ENCODE measurements around the gene F2RL2. TPM values are rescaled to one million over a fixed set of nuclear protein-coding genes. Genes with fewer than 3 reads are reported as not detected.

F2RL2 gene
- total RNA-seq, 1 donor from 2014 or later = 4.3 TPM

DNA sequence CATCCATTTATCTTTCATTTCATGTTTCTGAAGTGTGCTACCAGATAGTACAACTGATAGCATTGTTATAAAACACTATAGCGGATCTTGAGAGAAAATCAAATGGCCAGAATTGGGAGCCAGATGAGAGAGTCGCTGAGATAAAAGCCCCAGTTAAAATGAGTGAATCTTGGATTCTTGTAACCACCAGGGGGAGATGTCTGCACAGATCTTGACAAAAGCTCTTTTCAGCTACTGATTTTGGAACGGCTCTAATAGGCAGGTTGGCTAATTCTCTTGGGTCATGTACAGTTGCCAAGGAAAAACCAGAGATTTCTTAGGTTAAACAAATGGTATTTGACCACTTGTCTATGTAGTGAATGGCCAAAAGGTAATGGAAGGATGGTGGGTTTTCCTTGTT is 21.7 kb downstream of the F2RL2 start:
- Mint-ChIP-seq H3K27me3 (ENCODE audit: insufficient read depth, low read depth) (peaks cover 2% of the 10 kb centered on the region), H3K27ac (no peak overlapping the region), H3K4me3 (no peak overlapping the region), H3K4me1 (peaks cover 1% of the 10 kb centered on the region), H3K36me3 (peaks cover 11% of the 10 kb centered on the region), H3K9me3 (no peaks in the 10 kb centered on the region)
- no peaks in the 10 kb centered on the region for H3K36me3 ChIP-seq
- no peaks in the 10 kb centered on the region for H3K27me3 ChIP-seq
- no peaks in the 10 kb centered on the region for H3F3A ChIP-seq (ENCODE audit: low read depth)
- no peak overlapping the region for H2AFZ ChIP-seq (replicated peaks)
- no peak overlapping the region for H3K9ac ChIP-seq
- TF ChIP-seq CTCF (IDR thresholded peaks at IDR 0.05) = peak; percentile 88
- no peak for TF ChIP-seq EZH2 (IDR thresholded peaks at IDR 0.05)
- TF ChIP-seq EZH2phosphoT487 (IDR thresholded peaks at IDR 0.05) = no peak
- H4K20me1 ChIP-seq (ENCODE audit: low read depth) = no peaks in the 10 kb centered on the region
- no peak overlapping the region for H3K27ac ChIP-seq
- peak; percentile 81 for DNase-seq (ENCODE audit: low spot score)
- no peak overlapping the region for H3K4me3 ChIP-seq
- no peaks in the 10 kb centered on the region for H3K79me2 ChIP-seq (ENCODE audit: low read depth)
- H3K4me1 ChIP-seq = no peaks in the 10 kb centered on the region
- no peak overlapping the region for H3K4me2 ChIP-seq
- H3K9me3 ChIP-seq (ENCODE audit: low read depth) = no peaks in the 10 kb centered on the region

DNA sequence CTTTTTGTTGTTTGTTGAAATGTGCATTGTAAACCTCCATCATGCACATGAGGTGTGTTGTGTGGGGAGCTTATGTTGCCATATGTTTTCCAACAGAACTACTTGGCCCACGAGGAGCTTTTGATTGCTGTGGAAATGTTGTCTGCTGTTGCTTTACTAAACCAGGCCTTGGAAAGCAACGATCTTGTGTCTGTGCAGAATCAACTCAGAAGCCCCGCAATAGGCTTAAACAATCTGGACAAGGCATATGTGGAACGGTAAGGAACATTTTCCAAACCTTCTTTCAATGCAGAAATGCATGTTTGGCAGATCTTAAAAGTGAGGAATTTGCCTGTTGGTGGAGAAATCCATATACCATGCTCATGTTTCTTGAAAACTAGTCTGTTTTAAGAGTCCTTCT is 22.5 kb downstream of the F2RL2 start:
- no peaks in the 10 kb centered on the region for H3K27me3 ChIP-seq
- no peak overlapping the region for H3K9ac ChIP-seq
- H3F3A ChIP-seq (ENCODE audit: low read depth) = no peaks in the 10 kb centered on the region
- no peak for TF ChIP-seq EZH2phosphoT487 (IDR thresholded peaks at IDR 0.05)
- TF ChIP-seq EZH2 (IDR thresholded peaks at IDR 0.05) = no peak
- TF ChIP-seq CTCF (IDR thresholded peaks at IDR 0.05) = no peak
- no peaks in the 10 kb centered on the region for H3K9me3 Mint-ChIP-seq
- H3K27ac ChIP-seq = no peak overlapping the region
- peaks cover 2% of the 10 kb centered on the region for H3K27me3 Mint-ChIP-seq (ENCODE audit: insufficient read depth, low read depth)
- no peaks in the 10 kb centered on the region for H3K4me1 Mint-ChIP-seq
- H3K9me3 ChIP-seq (ENCODE audit: low read depth) = no peaks in the 10 kb centered on the region
- H2AFZ ChIP-seq (replicated peaks) = no peak overlapping the region
- H3K4me1 ChIP-seq = no peaks in the 10 kb centered on the region
- H3K4me3 ChIP-seq = no peak overlapping the region
- H3K4me2 ChIP-seq = no peak overlapping the region
- peaks cover 11% of the 10 kb centered on the region for H3K36me3 Mint-ChIP-seq
- H4K20me1 ChIP-seq (ENCODE audit: low read depth) = no peaks in the 10 kb centered on the region
- no peak overlapping the region for H3K27ac Mint-ChIP-seq
- DNase-seq (ENCODE audit: low spot score) = no peak
- H3K79me2 ChIP-seq (ENCODE audit: low read depth) = no peaks in the 10 kb centered on the region
- H3K36me3 ChIP-seq = no peaks in the 10 kb centered on the region
- H3K4me3 Mint-ChIP-seq = no peak overlapping the region

- no peak for DNase-seq (ENCODE audit: low spot score)
- H3K4me2 ChIP-seq = no peak overlapping the region
- no peaks in the 10 kb centered on the region for H3K9me3 ChIP-seq (ENCODE audit: low read depth)
- H3K79me2 ChIP-seq (ENCODE audit: low read depth) = no peaks in the 10 kb centered on the region
- H3F3A ChIP-seq (ENCODE audit: low read depth) = no peaks in the 10 kb centered on the region
- H2AFZ ChIP-seq (replicated peaks) = no peak overlapping the region
- peaks cover 2% of the 10 kb centered on the region for H3K27me3 Mint-ChIP-seq (ENCODE audit: insufficient read depth, low read depth)
- H3K36me3 ChIP-seq = no peaks in the 10 kb centered on the region
- no peak overlapping the region for H3K4me3 Mint-ChIP-seq
- H3K27me3 ChIP-seq = no peaks in the 10 kb centered on the region
- no peak overlapping the region for H3K9ac ChIP-seq
- H3K27ac ChIP-seq = no peak overlapping the region
- no peak overlapping the region for H3K4me3 ChIP-seq
- no peaks in the 10 kb centered on the region for H4K20me1 ChIP-seq (ENCODE audit: low read depth)
- H3K4me1 ChIP-seq = no peaks in the 10 kb centered on the region
- no peak overlapping the region for H3K27ac Mint-ChIP-seq
- H3K36me3 Mint-ChIP-seq = peaks cover 2% of the 10 kb centered on the region
- H3K4me1 Mint-ChIP-seq = no peaks in the 10 kb centered on the region
- no peaks in the 10 kb centered on the region for H3K9me3 Mint-ChIP-seq
- no peak for TF ChIP-seq EZH2 (IDR thresholded peaks at IDR 0.05)
- no peak for TF ChIP-seq CTCF (IDR thresholded peaks at IDR 0.05)
- TF ChIP-seq EZH2phosphoT487 (IDR thresholded peaks at IDR 0.05) = no peak
These were observed 24.7 kb downstream of the F2RL2 start for GRCh38 chr5:76598531-76598930.

Data from neural progenitor cell (in vitro differentiated cells).